Stimulated activated CD4-positive, alpha-beta T cell treated with anti-CD3 and anti-CD28 coated beads, Interleukin-12 subunit alpha, Interleukin-12 subunit beta, amount 100 ng/mL, for 24 hours (primary cell): ENCODE results near the gene RNF6.

Experiments used
- DNase-seq, 2 experiments: peaks; one replicate each; pipeline ENCODE4 v3.0.0-alpha.2; 2020; ENCODE audit warnings: low read depth in 2 of 2

The RNF6 gene

GRCh38 chr13:26225896-26226617 is 3.9 kb upstream of the RNF6 start:
- no peak for DNase-seq

GRCh38 chr13:26222520-26223046 is 469 bp upstream of the RNF6 start:
- DNase-seq, result no peak

DNA sequence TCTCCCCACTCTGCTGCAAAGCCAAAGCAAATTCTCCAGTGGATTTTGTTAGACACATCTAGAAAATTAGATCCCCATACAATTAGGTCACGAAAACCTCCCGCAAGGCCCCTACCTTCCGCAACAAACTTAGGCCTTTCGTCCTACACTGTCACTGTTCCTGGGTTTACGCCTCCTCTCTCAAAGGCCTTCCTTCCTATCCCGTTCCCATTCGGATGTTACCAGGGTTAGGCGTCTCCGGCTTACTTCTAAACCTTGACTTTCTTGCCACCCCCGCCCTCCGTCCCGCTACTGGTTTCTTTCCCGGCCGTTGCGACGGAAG is 754 bp downstream of the RNF6 start:
- no peak for DNase-seq

GRCh38 chr13:26220575-26220974 is 1.5 kb downstream of the RNF6 start:
- no peak for DNase-seq

GRCh38 chr13:26219726-26220125 is 2.4 kb downstream of the RNF6 start:
- no peak for DNase-seq

DNA sequence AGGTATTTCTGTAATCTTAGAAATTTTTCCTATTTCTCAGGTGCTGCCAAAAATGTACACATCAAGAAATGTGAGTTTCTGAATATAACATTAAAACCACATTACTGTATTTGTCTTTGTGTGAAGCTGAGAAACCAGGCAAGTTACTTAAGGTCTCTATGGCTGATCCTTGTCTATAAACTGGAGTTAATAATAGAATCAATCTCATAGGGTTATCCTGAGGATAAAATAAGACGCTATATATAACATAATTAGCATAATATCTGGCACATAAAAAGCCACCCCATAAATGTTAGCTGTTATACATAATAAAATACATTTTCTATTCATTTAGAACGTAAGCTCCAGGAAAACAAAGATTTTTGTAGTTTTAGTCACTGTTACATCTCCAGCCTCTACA is 6.1 kb downstream of the RNF6 start:
- DNase-seq, result no peak

- DNase-seq, result no peak
Observed at GRCh38 chr13:26213982-26214381, 8.1 kb downstream of the RNF6 start.

GRCh38 chr13:26213345-26213744 is 8.8 kb downstream of the RNF6 start:
- DNase-seq, result no peak

- no peak for DNase-seq
Observed at GRCh38 chr13:26208287-26208686, 13.8 kb downstream of the RNF6 start.

- DNase-seq, result no peak
Observed at GRCh38 chr13:26202365-26202972, 19.6 kb downstream of the RNF6 start.

- DNase-seq, result no peak
Observed at GRCh38 chr13:26200811-26201210, 21.3 kb downstream of the RNF6 start.

DNA sequence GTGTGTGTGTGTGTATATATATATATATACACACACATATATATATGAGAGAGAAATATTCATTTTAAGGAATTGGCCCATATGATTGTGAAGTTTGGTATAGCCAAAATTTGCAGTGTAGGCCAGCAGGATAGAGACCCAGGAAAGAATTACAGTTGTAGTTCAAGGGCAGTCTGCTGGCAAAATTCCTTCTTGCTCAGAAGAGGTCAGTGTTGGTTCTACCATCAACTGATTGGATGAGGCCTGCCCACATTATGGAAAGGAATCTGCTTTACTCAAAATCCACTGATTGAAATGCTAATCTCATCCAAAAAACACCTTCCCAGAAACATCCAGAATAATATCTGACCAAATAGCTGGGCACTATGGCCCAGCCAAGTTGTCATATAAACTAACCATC is 24.0 kb downstream of the RNF6 start:
- no peak for DNase-seq

DNA sequence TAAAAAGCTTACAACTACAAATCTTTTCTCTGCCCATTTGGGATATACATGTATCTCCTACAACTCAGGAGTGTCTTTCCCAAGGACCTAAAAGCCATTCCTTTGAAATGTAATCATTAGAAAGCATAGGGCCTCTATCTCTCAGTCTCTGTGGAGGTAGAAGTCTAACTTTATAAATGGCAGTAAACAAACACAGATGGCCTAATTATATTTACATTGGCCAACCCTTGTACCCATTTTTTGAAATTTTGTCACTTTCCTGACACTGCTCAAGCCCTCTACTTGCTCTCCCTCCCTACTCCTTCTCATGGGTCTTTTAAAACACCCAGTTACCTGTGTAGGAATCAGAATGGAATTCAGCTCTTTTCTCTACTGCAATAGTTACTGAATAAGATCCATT is 24.8 kb downstream of the RNF6 start:
- DNase-seq, result no peak

DNA sequence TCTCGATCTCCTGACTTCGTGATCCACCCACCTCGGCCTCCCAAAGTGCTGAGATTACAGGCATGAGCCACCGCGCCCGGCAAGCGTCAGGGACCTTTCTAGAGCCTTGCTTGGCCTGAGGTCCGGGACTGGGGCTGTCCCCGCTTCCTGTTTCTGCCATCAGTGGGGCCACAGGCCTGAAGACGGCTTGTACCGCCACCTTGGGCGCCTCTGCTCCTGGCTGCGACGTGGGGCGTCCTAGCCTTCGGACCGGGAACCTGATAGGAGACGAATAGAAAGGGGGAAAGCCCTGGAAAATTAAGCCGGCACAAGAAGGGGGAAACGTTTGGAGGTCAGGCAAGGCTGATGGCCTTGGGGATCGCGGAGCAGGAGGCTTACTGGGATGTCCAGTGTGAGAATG is 35.1 kb downstream of the RNF6 start:
- no peak for DNase-seq

GRCh38 chr13:26186118-26186870 is 35.8 kb downstream of the RNF6 start:
- DNase-seq, result peak; percentile 78 to 81

DNA sequence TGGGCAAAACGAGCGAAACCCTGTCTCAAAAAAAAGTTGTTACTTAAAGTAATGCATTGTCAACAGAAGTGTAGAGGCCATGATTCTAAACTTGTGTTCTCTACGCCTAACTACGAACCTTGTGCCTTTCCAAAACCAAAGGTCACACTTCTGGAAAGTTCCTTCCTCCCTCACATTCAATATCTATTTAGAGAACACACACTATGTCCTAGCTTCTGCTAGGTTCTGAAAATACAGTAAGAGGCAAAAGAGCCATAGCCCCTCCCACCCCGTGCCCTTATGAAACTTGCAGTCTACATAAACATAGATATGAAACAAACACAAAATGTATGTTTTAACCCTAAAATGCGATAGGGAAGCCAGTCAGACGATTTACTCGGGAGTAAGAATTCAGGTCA is 36.4 kb downstream of the RNF6 start:
- no peak for DNase-seq

DNA sequence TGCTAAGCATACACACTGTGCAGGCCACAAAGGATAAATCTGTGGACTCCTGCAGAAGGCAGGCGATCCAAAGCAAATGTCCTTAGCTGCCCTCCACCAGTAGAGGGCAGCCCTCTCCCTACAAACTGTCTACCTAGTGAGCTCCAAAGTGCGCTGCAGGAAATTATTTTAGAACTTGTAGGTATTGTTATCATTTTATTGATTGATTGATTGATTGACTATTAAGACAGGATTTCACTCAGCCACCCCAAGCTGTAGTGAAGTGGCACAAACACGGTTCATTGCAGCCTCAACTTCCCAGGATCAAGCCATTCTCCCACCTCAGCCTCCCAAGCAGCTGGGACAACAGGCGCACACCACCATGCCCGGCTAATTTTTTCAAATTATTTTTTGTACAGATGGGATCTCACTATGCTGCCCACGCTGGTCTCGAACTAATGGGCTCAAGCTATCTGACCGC is 37.3 kb downstream of the RNF6 start:
- DNase-seq, result peak; percentile 37 to 64

DNA sequence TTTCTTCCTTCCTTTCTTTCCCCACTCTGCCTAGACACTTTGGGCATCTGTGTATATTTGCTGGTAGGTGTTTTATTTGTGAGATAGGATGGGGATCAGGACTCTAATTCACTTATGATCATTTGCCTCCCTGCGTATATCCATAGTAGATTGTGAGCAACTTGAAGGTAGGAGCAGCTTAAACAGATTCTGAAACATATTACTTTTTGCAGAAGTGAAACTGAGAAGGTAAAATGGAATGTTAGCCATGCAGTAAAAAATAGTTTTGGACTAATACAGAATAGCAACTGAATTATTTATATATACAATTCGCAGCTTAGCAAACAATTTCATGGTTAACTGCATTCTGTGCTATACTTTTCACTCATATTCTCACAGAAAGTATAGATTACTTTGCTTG is 38.7 kb downstream of the RNF6 start:
- no peak for DNase-seq

DNA sequence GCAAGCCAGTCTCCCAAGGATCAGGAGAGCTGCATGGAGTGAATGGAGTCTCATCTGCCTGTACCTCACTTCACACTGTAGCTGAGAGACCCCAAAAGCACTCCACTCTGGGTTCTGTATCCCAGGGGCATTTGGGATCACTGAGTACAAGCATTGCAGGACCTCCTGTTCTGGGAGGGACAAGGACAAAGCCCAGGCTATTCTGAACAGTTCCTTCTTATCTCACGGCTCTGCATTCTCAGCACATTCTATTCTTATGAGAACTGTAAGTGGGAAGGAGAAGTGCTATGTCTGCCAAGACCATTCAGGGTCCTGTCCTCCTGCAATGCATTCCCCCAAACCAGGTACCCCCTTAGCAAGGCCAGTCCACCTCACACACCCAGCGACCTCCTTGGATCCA is 42.8 kb downstream of the RNF6 start:
- DNase-seq, result no peak

DNA sequence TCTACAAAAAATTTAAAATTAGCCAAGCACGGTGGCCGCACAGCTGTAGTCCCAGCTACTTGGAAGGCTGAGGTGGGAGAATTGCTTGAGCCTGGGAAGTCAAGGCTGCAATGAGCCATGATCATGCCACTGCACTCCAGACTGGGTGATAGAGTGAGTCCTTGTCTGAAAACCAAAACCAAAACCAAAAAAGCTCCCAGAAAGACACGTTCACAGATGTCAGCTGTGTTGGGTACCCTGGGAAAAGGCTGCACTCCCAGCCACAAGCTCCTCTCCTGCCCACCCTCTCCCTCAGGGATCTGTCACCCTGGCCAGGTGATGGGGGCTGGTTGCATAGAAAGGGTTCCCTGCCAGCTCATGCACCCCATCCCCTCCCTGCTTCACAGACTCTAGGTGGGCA is 53.3 kb downstream of the RNF6 start:
- DNase-seq, result no peak

DNA sequence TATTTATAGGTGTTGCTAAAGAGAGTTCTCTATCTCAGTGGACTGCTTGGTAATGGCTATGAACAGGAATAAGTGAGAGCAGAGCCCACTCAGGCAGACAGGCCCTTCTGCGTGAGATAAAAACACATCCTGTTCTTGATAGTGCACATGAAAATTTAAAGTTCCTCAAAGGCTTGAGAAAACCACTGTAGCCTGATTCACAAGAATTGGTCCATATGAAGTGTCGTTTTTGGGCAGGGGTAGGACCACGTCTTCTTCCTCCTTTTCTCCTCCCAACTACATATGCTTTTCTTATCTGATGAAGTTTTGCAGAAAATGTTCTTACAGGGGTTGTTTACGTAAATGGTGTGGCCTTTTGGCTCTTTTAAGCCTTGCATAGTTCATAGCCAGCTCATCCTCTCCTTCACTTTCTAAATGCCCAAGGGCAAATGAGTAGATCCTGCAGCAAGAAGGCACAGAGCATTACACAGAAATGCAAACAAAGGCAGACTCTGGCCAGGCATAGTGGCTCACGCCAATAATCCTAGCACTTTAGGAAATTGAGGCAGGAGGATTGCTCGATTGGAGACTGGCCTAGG is 53.8 kb downstream of the RNF6 start:
- no peak for DNase-seq

DNA sequence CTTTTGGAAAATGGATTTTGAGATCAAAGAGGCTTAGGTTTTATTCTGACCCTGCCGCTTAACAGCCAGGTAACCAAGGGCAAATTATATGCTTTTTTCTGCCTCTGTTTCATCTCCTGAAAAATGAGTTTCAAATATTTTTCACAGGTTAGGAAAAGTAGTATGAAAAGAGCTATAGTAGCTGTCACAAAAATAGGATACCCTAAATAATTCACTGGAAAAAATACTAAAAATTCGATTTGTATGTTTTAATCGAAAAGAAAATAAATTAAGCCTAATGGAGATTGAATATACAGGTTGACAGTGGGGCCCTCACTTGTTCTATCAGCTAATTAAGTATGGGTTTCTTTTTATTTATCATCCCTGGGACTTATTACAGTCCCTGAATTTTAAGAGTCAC is 58.3 kb downstream of the RNF6 start:
- no peak for DNase-seq
